ENCODE data around the gene ABCC9. TPM values are rescaled to one million over a fixed set of nuclear protein-coding genes. Genes with fewer than 3 reads are reported as not detected.

ABCC9 gene
- total RNA-seq, 2 donors from 2014 or later, result 25.0 to 52.8 TPM

- Histone ChIP-seq H3K27ac (no peak overlapping the region), H3K27me3 (no peaks in the 10 kb centered on the region), H3K4me3 (no peak overlapping the region), H3K4me1 (no peaks in the 10 kb centered on the region), H3K9me3 (no peaks in the 10 kb centered on the region), H3K36me3 (no peaks in the 10 kb centered on the region)
- TF ChIP-seq CTCF (IDR thresholded peaks at IDR 0.05), result no peak
- no peak for DNase-seq (ENCODE audit: low spot score)
Measured at GRCh38 chr12:21913823-21914222, 27.4 kb downstream of the ABCC9 start.

- Histone ChIP-seq H3K9me3 (no peaks in the 10 kb centered on the region), H3K4me3 (no peak overlapping the region), H3K27ac (no peak overlapping the region), H3K27me3 (no peaks in the 10 kb centered on the region), H3K4me1 (no peaks in the 10 kb centered on the region), H3K36me3 (no peaks in the 10 kb centered on the region)
- no peak for TF ChIP-seq CTCF (IDR thresholded peaks at IDR 0.05)
- DNase-seq (ENCODE audit: low spot score), result no peak
Measured at GRCh38 chr12:21912318-21912717, 28.9 kb downstream of the ABCC9 start.

- Histone ChIP-seq H3K27ac (no peak overlapping the region), H3K9me3 (no peaks in the 10 kb centered on the region), H3K27me3 (no peaks in the 10 kb centered on the region), H3K4me3 (no peak overlapping the region), H3K36me3 (no peaks in the 10 kb centered on the region), H3K4me1 (no peaks in the 10 kb centered on the region)
- TF ChIP-seq CTCF (IDR thresholded peaks at IDR 0.05), result no peak
- no peak for DNase-seq (ENCODE audit: low spot score)
Measured at GRCh38 chr12:21911832-21912231, 29.4 kb downstream of the ABCC9 start.

- H3K27ac ChIP-seq, result no peak overlapping the region
- DNase-seq (ENCODE audit: low spot score), result no peak
- no peak for TF ChIP-seq CTCF (IDR thresholded peaks at IDR 0.05)
- no peaks in the 10 kb centered on the region for H3K36me3 ChIP-seq
- H3K4me1 ChIP-seq, result no peaks in the 10 kb centered on the region
- no peak overlapping the region for H3K4me3 ChIP-seq
- H3K27me3 ChIP-seq, result no peaks in the 10 kb centered on the region
- H3K9me3 ChIP-seq, result no peaks in the 10 kb centered on the region
Measured at GRCh38 chr12:21910657-21911056, 30.6 kb downstream of the ABCC9 start.

- Histone ChIP-seq H3K27ac (no peak overlapping the region), H3K36me3 (no peaks in the 10 kb centered on the region)
- DNase-seq (ENCODE audit: low spot score), result no peak
Measured at GRCh38 chr12:21907948-21908837, 33.0 kb downstream of the ABCC9 start.

More at GRCh38 chr12:21907948-21908837, 33.0 kb downstream of the ABCC9 start:
- Histone ChIP-seq H3K9me3 (no peaks in the 10 kb centered on the region), H3K4me3 (no peak overlapping the region), H3K4me1 (no peaks in the 10 kb centered on the region), H3K27me3 (no peaks in the 10 kb centered on the region)
- no peak for TF ChIP-seq CTCF (IDR thresholded peaks at IDR 0.05)
